SK-N-SH (cell line): ENCODE results near the gene NSUN7. TPM values are rescaled to one million over a fixed set of nuclear protein-coding genes. Genes with fewer than 3 reads are reported as not detected.

Experiments used
- CTCF ChIA-PET: fragments of 300-600, 350-600 bp; formaldehyde crosslinking; extraction: SDS; loops from one replicate; lab custom pipeline; 2021; lab: Yijun Ruan, JAX
- POLR2A ChIA-PET: fragments of 350-600 bp; sonication (Branson Sonifier 250); formaldehyde crosslinking; extraction: SDS; loops from one replicate; lab custom pipeline; 2020; ENCODE audit warnings: antibody characterized with exemption, inconsistent platforms; lab: Yijun Ruan, JAX
- DNase-seq: peaks from one replicate; pipeline ENCODE4 v3.0.0; 2012
- H2AFZ ChIP-seq: fragments of 200-600 bp; sonication (generic); 2 replicates; pipeline ENCODE4 v1.8.1; 2016; ENCODE audit warnings: antibody characterized with exemption, mild to moderate bottlenecking, low read depth
- H3F3A ChIP-seq: fragments of 200-600 bp; sonication (generic); replicated peaks from 2 replicates; pipeline ENCODE3; 2016; ENCODE audit warnings: antibody characterized with exemption, mild to moderate bottlenecking; ENCODE audit not compliant: insufficient read depth
- H3K27ac ChIP-seq, 2 experiments: fragments of 200-500 bp in 1 of 2; fragments of 200-600 bp in 1 of 2; sonication (Bioruptor generic) in 1 of 2; sonication (generic), shearing (Covaris generic) in 1 of 2; 2 replicates each; pipeline versions ENCODE4 v1.5.1 to v1.6.1; 2014 to 2016; ENCODE audit warnings: low read depth in 2 of 2, inconsistent platforms in 1 of 2, low read length in 1 of 2, mild to moderate bottlenecking in 1 of 2, mixed read lengths in 1 of 2
- H3K27me3 ChIP-seq: fragments of 200-600 bp; sonication (generic), shearing (Covaris generic); 2 replicates; pipeline ENCODE4 v1.6.1; 2016; ENCODE audit warnings: mixed run types; ENCODE audit not compliant: insufficient read depth
- H3K36me3 ChIP-seq, 2 experiments: fragments of 200-500 bp in 1 of 2; fragments of 200-600 bp in 1 of 2; sonication (Bioruptor generic) in 1 of 2; sonication (generic) in 1 of 2; replicated peaks in 1 of 2; 2 replicates each; pipeline versions ENCODE3 to v1.5.1; 2014 to 2016; ENCODE audit warnings: low read length in 1 of 2, mild to moderate bottlenecking in 1 of 2; ENCODE audit not compliant: insufficient read depth in 2 of 2, control insufficient read depth in 1 of 2
- H3K4me1 ChIP-seq, 2 experiments: fragments of 200-500 bp in 1 of 2; fragments of 200-600 bp in 1 of 2; sonication (Bioruptor generic) in 1 of 2; sonication (generic), shearing (Covaris generic) in 1 of 2; 2 replicates each; pipeline versions ENCODE4 v1.5.1 to v1.6.1; 2014 to 2016; ENCODE audit warnings: low read depth in 1 of 2, low read length in 1 of 2, mixed run types in 1 of 2; ENCODE audit not compliant: insufficient read depth in 2 of 2, control insufficient read depth in 1 of 2
- H3K4me2 ChIP-seq: fragments of 200-600 bp; sonication (generic), shearing (Covaris generic); 2 replicates; pipeline ENCODE4 v1.6.1; 2017; ENCODE audit warnings: mixed run types
- H3K4me3 ChIP-seq, 2 experiments: fragments of 200-500 bp in 1 of 2; fragments of 200-600 bp in 1 of 2; sonication (Bioruptor generic) in 1 of 2; sonication (generic), shearing (Covaris generic) in 1 of 2; 2 replicates each; pipeline versions ENCODE4 v1.5.1 to v1.8.1; 2014 to 2016; ENCODE audit warnings: low read depth in 2 of 2, inconsistent platforms in 1 of 2, low read length in 1 of 2, mild to moderate bottlenecking in 1 of 2, mixed read lengths in 1 of 2, moderate library complexity in 1 of 2
- H3K79me2 ChIP-seq: fragments of 200-600 bp; sonication (generic); 2 replicates; pipeline ENCODE4 v1.8.1; 2017; ENCODE audit warnings: mild to moderate bottlenecking; ENCODE audit not compliant: insufficient read depth
- H3K9ac ChIP-seq: fragments of 200-600 bp; sonication (generic); 2 replicates; pipeline ENCODE4 v1.6.1; 2017; ENCODE audit warnings: mixed run types
- H3K9me2 ChIP-seq: fragments of 200-600 bp; sonication (generic); 2 replicates; pipeline ENCODE4 v1.6.1; 2017; ENCODE audit warnings: mixed run types
- H3K9me3 ChIP-seq: fragments of 200-600 bp; sonication (generic); 2 replicates; pipeline ENCODE4 v1.6.1; 2017; ENCODE audit warnings: mixed run types, mild to moderate bottlenecking, moderate library complexity
- H4K20me1 ChIP-seq: fragments of 200-600 bp; sonication (generic); 2 replicates; pipeline ENCODE4 v1.6.1; 2017; ENCODE audit warnings: mild to moderate bottlenecking, mixed run types; ENCODE audit not compliant: insufficient read depth
- CTCF ChIP-seq: fragments of 200-600 bp; sonication (generic); IDR thresholded peaks from 2 replicates; pipeline ENCODE4 v1.6.1; 2017; ENCODE audit warnings: antibody characterized with exemption, mild to moderate bottlenecking, moderate library complexity
- FOSL2 ChIP-seq: IDR thresholded peaks from 2 replicates; pipeline ENCODE4 v1.4.0; 2012; ENCODE audit warnings: low read depth, mild to moderate bottlenecking, moderate library complexity, borderline replicate concordance
- JUND ChIP-seq: IDR thresholded peaks from 2 replicates; pipeline ENCODE4 v1.4.0; 2012
- MAX ChIP-seq: IDR thresholded peaks from 2 replicates; pipeline ENCODE4 v1.4.0; 2012; ENCODE audit warnings: low read depth
- MEF2A ChIP-seq: IDR thresholded peaks from 2 replicates; pipeline ENCODE4 v1.4.0; 2012; ENCODE audit warnings: low read depth, borderline replicate concordance
- PBX3 ChIP-seq: IDR thresholded peaks from 2 replicates; pipeline ENCODE4; 2012
- RAD21 ChIP-seq: IDR thresholded peaks from 2 replicates; pipeline ENCODE4 v1.6.1; 2012; ENCODE audit warnings: mild to moderate bottlenecking, low read length
- SIN3A ChIP-seq: IDR thresholded peaks from 2 replicates; pipeline ENCODE4 v1.6.1; 2012; ENCODE audit warnings: low read depth, mild to moderate bottlenecking, low read length, moderate library complexity, borderline replicate concordance
- SMC3 ChIP-seq: IDR thresholded peaks from 2 replicates; pipeline ENCODE4 v1.6.1; 2012; ENCODE audit warnings: low read depth, low read length, improper control_type of control experiment
- TEAD4 ChIP-seq: IDR thresholded peaks from 2 replicates; pipeline ENCODE4 v1.4.0; 2012; ENCODE audit warnings: mild to moderate bottlenecking, borderline replicate concordance; ENCODE audit not compliant: insufficient read depth
- ZBTB33 ChIP-seq: IDR thresholded peaks from 2 replicates; pipeline ENCODE4 v1.4.0; 2012; ENCODE audit warnings: low read depth, borderline replicate concordance
- WGBS: methylation state at CpG from one replicate; pipeline ENCODE4 v1.1.6; 2017; ENCODE audit warnings: low lambda C conversion rate; 5-methylcytosine and 5-hydroxymethylcytosine counted together
- polyA plus RNA-seq, 3 experiments: library from polyadenylated mRNA; depleted of rRNA; stranded (reverse); fragments of >200 nt; gene quantifications; 2 replicates each; pipeline ENCODE4 v1.2.3, GENCODE V29; 2012

NSUN7 gene
- polyA plus RNA-seq, 1 of the 3 experiments (the other 2 are of a cell fraction), result 0.28 TPM

GRCh38 chr4:40840985-40841571 is 91.3 kb downstream of the NSUN7 start:
- H3K36me3 ChIP-seq, result peaks cover 6 to 14% of the 10 kb centered on the region in 2 experiments
- DNase-seq, result peak; percentile 72
- peaks cover 6% of the 10 kb centered on the region for H3F3A ChIP-seq
- H3K27me3 ChIP-seq, result no peaks in the 10 kb centered on the region
- peak overlapping the region; percentile 43; the same call in 1 of the 2 replicates for H2AFZ ChIP-seq
- no peaks in the 10 kb centered on the region for H4K20me1 ChIP-seq
- H3K4me2 ChIP-seq, result peak overlapping the region; percentile 35
- H3K9me2 ChIP-seq, result no peaks in the 10 kb centered on the region
- H3K4me3 ChIP-seq, result peak overlapping the region in 1 of 2 experiments; percentile 5; a peak in 1 of 4 replicates
- H3K79me2 ChIP-seq, result peaks cover 16% of the 10 kb centered on the region
- CTCF ChIA-PET, result interaction anchor here (0.6 to 10.6 kb wide), 41 partner anchors 8 to 381 kb away, joined by 3 to 88 read pairs (median 4); partner anchors contain the start of gene NSUN7
- POLR2A ChIA-PET, result no interaction called here
- peak overlapping the region in 1 of 2 experiments; percentile 69; a peak in 2 of 4 replicates for H3K27ac ChIP-seq
- no peak overlapping the region for H3K9ac ChIP-seq
- TF ChIP-seq JUND, result no peak
- TF ChIP-seq TEAD4, result no peak
- TF ChIP-seq MEF2A, result no peak
- no peak for TF ChIP-seq ZBTB33
- peak; percentile 61 for TF ChIP-seq PBX3
- TF ChIP-seq SIN3A, result 0 out of 2 replicates have a peak, but pooled peaks have one; percentile 40
- peak; percentile 68 for TF ChIP-seq SMC3
- peak; percentile 53; the same call in 1 of the 2 replicates for TF ChIP-seq FOSL2
- peak; percentile 74; the same call in 1 of the 2 replicates for TF ChIP-seq MAX
- peak; percentile 68 for TF ChIP-seq RAD21
- TF ChIP-seq CTCF, result peak; percentile 92
- TF ChIP-seq, all 33 proteins: peak for 7
- Histone ChIP-seq H3K4me1 (peaks cover 0 to 26% of the 10 kb centered on the region in 2 experiments; a peak in 1 of 4 replicates), H3K9me3 (no peaks in the 10 kb centered on the region)
- WGBS, result 56% methylated on average over 7 of the region's 7 CpGs
